NCI-H345 (cell line): Measurements from ENCODE around the gene KCNJ11.

Experiments used
- DNase-seq: peaks from one replicate; lab custom pipeline; 2025; lab: John Stamatoyannopoulos, UW

The KCNJ11 gene

DNA sequence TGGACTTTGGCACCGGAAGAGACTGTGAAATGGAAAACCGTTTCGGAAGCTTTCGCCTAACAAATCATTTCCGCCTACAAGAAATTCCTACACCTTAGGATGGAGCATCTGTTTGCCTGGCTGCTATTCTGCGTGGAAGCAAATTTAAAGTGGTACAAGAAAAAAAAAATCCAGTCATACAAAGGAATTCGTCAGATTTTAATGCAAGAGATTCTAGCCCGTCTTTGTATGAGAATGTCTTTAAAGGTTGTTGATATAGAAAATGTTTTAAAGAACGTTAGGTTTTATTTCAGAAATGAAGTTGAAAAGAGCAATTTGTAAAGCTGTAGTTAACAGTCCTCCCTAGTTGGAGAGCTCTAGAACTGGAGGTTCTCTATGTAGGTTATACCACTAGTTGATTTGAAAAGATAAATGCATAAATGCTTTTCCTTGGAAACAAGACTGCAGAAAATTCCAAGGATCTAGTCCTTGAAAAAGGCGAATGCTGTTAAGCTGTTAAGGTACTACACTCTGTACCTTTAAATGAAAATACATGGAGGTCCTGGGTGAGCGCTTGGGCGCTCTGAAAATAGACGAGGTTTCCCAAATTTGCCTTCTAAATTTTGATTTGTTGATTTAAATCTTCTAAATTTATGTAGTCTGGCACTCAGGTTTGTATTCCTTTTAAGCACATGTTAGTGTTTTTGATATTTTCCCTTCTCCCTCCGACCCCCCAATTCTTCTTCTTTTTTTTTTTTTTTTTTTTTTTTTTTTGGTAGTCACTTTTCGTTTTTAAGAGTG lies 34.4 kb downstream of the KCNJ11 start:
- no peak for DNase-seq

- peak; percentile 77 for DNase-seq
Measured at GRCh38 chr11:17352950-17353820, 35.3 kb downstream of the KCNJ11 start.

DNA sequence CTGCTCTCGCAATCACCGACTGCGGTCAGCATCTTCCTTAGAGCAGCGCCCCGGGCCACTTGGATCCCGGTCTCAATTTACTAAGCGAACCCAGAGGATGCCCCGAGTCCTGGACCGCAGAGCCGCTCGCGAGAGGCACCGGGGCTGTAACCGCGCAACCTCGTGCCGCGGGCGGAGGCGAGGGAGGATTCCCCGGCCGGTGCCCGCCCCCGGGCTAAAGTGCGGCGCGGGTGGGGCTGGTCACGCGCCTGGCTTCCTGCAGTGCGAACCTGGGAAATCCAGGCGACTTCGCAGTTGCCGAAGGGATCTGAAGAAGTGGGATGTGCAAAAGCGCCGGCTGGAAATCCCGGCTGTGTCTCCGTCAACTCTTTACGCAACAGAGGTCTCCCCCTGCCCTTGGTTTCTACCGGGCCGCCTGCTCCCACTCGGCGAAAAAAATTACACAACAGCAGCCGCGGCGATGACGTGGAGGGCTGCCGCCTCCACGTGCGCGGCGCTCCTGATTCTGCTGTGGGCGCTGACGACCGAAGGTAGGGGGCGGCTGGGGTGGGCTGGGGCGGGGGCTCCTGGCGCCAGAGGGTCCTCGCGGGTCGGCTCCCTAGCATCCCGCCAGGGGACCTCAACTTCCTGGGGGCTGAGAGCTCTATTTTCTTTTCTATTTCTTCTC lies 36.8 kb downstream of the KCNJ11 start, which contains the start of gene NCR3LG1:
TSS of gene NCR3LG1 (plus strand) at position 291 of the 667 bp plus-strand sequence. CDS start at position 461, 170 bp downstream.
- peak; percentile 27 for DNase-seq

DNA sequence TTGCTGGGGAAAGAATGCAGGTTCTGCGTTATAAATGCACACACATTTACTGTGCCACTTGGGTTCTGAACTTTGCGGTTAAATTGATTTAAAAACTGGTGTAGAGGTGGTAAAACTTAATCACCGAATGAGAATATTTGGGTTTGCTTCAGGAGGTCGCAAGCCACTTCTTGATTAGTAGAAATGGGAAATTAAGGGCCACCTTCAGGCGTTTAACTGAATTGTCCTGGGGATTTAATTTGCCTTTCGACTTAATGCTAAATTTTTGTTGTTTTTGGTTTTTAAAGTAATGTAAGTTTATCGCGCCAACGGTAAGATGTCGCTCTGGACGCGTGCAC lies 37.3 kb downstream of the KCNJ11 start:
- DNase-seq, result no peak

DNA sequence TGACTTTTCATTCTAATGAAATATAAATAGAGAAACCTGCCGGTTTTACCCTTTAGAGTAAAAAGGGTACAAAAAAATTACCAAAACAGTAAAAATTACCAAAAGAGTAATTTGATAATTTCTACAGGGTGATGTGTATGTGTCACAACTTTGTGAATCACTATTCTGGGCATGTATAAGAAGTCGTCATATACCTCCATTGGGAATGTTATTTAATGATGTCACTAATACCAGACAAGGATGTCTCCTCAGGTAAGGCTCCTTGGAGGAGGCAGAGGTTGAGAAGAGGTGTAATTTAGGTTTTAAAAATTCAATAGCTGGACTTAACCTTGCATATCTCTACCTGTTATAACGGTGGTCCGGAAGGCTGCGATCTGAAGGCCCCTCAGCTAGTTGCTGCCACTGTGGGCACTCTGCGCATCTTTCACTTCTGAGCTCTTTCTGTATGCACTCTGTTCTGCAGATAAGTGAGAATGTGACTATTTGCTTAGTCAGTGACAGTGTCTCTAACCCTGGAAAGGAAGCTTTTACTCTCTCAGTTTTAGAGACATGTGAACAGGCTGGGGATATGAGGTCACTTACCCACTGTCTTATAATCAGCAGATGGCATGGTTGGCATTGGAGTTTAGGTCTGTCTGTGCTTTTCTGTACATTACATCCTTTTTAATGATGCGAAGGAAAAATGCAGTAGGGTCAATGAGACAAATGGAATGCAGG lies 37.8 kb downstream of the KCNJ11 start:
- no peak for DNase-seq

DNA sequence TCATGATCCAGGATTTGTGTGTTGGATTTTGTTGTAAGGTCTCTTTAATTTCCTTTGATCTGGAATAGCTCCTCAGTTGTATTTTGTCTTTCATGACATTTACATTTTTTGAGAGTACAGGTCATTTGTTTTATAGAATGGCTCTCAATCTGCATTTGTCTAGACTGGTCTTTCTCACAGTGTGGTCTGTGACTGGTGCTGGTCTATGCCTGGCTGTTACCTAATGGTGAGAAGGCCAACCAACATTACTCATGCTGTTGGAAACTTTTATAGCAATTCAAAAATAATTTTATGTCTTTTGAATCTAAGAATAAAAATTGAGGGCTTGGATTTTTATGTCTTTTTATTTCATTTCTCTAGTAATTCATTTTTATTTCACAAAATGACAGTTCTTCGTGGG lies 40.8 kb downstream of the KCNJ11 start:
- DNase-seq, result no peak

DNA sequence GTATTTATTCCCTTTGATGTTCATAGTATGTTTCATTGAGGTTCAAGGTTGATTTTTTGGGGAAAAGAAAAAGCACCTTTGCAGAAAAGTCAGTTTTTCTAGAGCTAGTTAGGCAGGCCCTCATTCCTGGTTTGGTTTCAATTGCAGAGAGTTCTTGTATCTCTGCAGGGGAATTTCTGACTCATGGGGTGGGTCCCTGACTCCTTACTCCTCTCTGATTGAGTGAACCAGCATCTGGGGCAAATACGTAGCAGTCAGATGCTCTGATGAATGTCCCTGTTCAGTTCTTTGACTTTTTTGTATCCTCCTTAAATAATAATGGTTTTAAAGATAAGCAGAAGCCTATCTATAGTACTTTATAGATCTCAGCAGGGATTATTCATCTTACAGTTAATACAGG lies 44.6 kb downstream of the KCNJ11 start:
- no peak for DNase-seq

- no peak for DNase-seq
Measured at GRCh38 chr11:17343257-17343656, 45.2 kb downstream of the KCNJ11 start.
